ENCODE data around the gene PTPRD. TPM values are rescaled to one million over a fixed set of nuclear protein-coding genes. Genes with fewer than 3 reads are reported as not detected.

Gene PTPRD
- total RNA-seq, 1 experiment from 2014 or later: 69.6 TPM

- TF ChIP-seq CTCF (IDR thresholded peaks at IDR 0.05) (no peak), USF1 (CRISPR knock-in tag; IDR thresholded peaks at IDR 0.05) (no peak), ZNF425 (CRISPR knock-in tag; conservative IDR thresholded peaks at IDR 0.05) (no peak), ZNF423 (CRISPR knock-in tag; IDR thresholded peaks at IDR 0.05) (no peak), NR3C1 (CRISPR knock-in tag; conservative IDR thresholded peaks at IDR 0.05; ENCODE audit: low read depth) (no peak), IRF1 (CRISPR knock-in tag; IDR thresholded peaks at IDR 0.05) (no peak), AR (CRISPR knock-in tag; IDR thresholded peaks at IDR 0.05) (no peak), ZNF263 (CRISPR knock-in tag; IDR thresholded peaks at IDR 0.05; ENCODE audit: low read depth) (no peak)
Observed at GRCh38 chr9:10135553-10135952, 477.2 kb downstream of the PTPRD start (continued).

GRCh38 chr9:10134266-10134665, 478.5 kb downstream of the PTPRD start:
- POLR2A ChIA-PET: no interaction called here
- peak; percentile 66 for ATAC-seq
- no peaks in the 10 kb centered on the region for H3K36me3 Mint-ChIP-seq
- H3K4me1 Mint-ChIP-seq: peaks cover 7% of the 10 kb centered on the region
- CTCF ChIA-PET: no interaction called here
- DNase-seq (ENCODE audit: low spot score): no peak
- no peak overlapping the region for H3K27ac Mint-ChIP-seq
- H3K9me3 Mint-ChIP-seq: no peaks in the 10 kb centered on the region
- H3K27me3 Mint-ChIP-seq (ENCODE audit: low read depth): no peaks in the 10 kb centered on the region
- H3K4me3 Mint-ChIP-seq: no peak overlapping the region
- TF ChIP-seq OVOL2 (CRISPR knock-in tag; IDR thresholded peaks at IDR 0.05; ENCODE audit: borderline replicate concordance) (no peak), ZNF396 (CRISPR knock-in tag; IDR thresholded peaks at IDR 0.05; ENCODE audit: borderline replicate concordance) (no peak), ZNF317 (CRISPR knock-in tag; IDR thresholded peaks at IDR 0.05; ENCODE audit: borderline replicate concordance, low read depth) (no peak), ESRRA (CRISPR knock-in tag; IDR thresholded peaks at IDR 0.05; ENCODE audit: borderline replicate concordance) (no peak), HMGXB4 (CRISPR knock-in tag; IDR thresholded peaks at IDR 0.05) (no peak), GTF2I (CRISPR knock-in tag; conservative IDR thresholded peaks at IDR 0.05) (no peak), CDX4 (CRISPR knock-in tag; IDR thresholded peaks at IDR 0.05; ENCODE audit: borderline replicate concordance) (no peak), ZNF219 (CRISPR knock-in tag; IDR thresholded peaks at IDR 0.05; ENCODE audit: borderline replicate concordance) (no peak), ELF4 (CRISPR knock-in tag; IDR thresholded peaks at IDR 0.05; ENCODE audit: low read depth) (no peak), CBFB (CRISPR knock-in tag; IDR thresholded peaks at IDR 0.05; ENCODE audit: low read depth) (no peak), ZNF532 (CRISPR knock-in tag; IDR thresholded peaks at IDR 0.05; ENCODE audit: borderline replicate concordance) (no peak), E2F4 (CRISPR knock-in tag; IDR thresholded peaks at IDR 0.05; ENCODE audit: borderline replicate concordance, low read depth) (no peak)
